Sigmoid colon (tissue), 3 donors: ENCODE data around the gene SYNGR1.

Experiments used
- POLR2A ChIP-seq, 2 donors: fragments of 450-650 bp; IDR thresholded peaks; one replicate each; pipeline ENCODE4 v1.6.1; 2016; ENCODE audit warnings: antibody characterized with exemption in 2 of 2, mild to moderate bottlenecking in 2 of 2, moderate library complexity in 2 of 2
- TF ChIP-seq, protein P1 (sequence below), 4 experiments: fragments of 450-650 bp in 3 of 4; fragments of 200-600 bp in 1 of 4; IDR thresholded peaks; one replicate each; pipeline ENCODE4 v1.5.1; 2016 to 2019; ENCODE audit warnings: antibody characterized with exemption in 4 of 4, mild to moderate bottlenecking in 3 of 4, moderate library complexity in 2 of 4

DNA sequence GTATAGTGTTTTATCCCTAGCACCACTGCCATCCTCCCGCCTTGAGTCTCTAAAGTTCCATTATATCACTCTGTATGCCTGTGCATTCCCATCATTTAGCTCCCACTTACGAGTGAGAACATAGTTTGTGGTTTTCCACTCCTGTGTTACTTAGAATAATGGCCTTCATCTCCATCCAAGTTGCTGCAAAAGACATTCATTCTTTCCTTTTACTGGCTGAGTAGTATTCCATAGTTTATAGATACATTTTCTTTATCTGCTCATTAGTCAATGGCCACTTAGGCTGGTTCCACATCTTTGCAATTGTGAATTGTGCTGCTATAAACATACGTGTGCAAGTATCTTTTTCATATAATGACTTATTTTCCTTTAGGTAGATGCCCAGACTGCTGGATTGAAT is 74.2 kb downstream of the SYNGR1 start:
- TF ChIP-seq, protein P1, sequence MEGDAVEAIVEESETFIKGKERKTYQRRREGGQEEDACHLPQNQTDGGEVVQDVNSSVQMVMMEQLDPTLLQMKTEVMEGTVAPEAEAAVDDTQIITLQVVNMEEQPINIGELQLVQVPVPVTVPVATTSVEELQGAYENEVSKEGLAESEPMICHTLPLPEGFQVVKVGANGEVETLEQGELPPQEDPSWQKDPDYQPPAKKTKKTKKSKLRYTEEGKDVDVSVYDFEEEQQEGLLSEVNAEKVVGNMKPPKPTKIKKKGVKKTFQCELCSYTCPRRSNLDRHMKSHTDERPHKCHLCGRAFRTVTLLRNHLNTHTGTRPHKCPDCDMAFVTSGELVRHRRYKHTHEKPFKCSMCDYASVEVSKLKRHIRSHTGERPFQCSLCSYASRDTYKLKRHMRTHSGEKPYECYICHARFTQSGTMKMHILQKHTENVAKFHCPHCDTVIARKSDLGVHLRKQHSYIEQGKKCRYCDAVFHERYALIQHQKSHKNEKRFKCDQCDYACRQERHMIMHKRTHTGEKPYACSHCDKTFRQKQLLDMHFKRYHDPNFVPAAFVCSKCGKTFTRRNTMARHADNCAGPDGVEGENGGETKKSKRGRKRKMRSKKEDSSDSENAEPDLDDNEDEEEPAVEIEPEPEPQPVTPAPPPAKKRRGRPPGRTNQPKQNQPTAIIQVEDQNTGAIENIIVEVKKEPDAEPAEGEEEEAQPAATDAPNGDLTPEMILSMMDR (IDR thresholded peaks at IDR 0.05) = no peak
- no peak for TF ChIP-seq POLR2A (IDR thresholded peaks at IDR 0.05)
